ENCODE measurements around the gene SHMT2.

GRCh38 chr12:57199191-57199590 lies 30.3 kb upstream of the SHMT2 start:
- TF ChIP-seq PPARA (CRISPR knock-in tag; IDR thresholded peaks at IDR 0.05; ENCODE audit: borderline replicate concordance) = no peak
- no peak for TF ChIP-seq RARB (CRISPR knock-in tag; IDR thresholded peaks at IDR 0.05)
- no peak for TF ChIP-seq ISL1 (CRISPR knock-in tag; IDR thresholded peaks at IDR 0.05)
